Skin epidermis (tissue), 12 donors: Measurements from ENCODE around the gene GOLGA6L7.
"Not testable (repeated sequence)": the region's sequence is repeated elsewhere in the genome, so short reads cannot be mapped to it uniquely, and the experiment has no call there.

Experiments
- H3K27ac ChIP-seq, 21 experiments: fragments of 200-600 bp; sonication (generic) in 11 of 21; one replicate each; pipeline ENCODE4 v1.5.0; 2020; ENCODE audit warnings: mild to moderate bottlenecking in 3 of 21, inconsistent platforms in 2 of 21, moderate library complexity in 2 of 21
- H3K4me3 ChIP-seq, 7 experiments: fragments of 200-600 bp; sonication (generic) in 2 of 7; one replicate each; pipeline ENCODE4 v1.5.0; 2020; ENCODE audit warnings: inconsistent platforms in 2 of 7, mild to moderate bottlenecking in 2 of 7, moderate library complexity in 1 of 7

The GOLGA6L7 gene

DNA sequence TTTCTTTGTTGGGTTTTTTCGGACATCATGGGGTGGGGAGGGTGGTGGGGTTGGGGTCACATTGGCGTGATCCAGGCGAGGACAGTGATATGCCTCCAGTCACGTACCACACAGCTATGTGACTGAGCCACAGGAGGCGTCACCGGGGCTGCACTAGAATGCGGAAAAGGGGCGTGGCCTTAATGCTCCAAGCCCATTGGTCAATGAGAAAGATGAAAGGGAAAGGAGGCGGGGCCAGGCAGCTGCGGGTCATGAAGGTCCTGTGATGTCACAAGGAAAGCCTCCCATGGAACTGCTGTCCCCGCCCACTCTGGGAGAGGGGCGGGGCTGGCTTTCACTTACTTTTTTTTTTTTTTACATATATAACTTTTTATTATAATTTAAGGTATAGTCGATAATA, at the start of gene GOLGA6L7:
GOLGA6L7 (minus strand) TSS at position 124 of the 400 bp plus-strand sequence; CDS start at position 29, 95 bp downstream.
- not testable (repeated sequence) for H3K4me3 ChIP-seq, H3K27ac ChIP-seq

DNA sequence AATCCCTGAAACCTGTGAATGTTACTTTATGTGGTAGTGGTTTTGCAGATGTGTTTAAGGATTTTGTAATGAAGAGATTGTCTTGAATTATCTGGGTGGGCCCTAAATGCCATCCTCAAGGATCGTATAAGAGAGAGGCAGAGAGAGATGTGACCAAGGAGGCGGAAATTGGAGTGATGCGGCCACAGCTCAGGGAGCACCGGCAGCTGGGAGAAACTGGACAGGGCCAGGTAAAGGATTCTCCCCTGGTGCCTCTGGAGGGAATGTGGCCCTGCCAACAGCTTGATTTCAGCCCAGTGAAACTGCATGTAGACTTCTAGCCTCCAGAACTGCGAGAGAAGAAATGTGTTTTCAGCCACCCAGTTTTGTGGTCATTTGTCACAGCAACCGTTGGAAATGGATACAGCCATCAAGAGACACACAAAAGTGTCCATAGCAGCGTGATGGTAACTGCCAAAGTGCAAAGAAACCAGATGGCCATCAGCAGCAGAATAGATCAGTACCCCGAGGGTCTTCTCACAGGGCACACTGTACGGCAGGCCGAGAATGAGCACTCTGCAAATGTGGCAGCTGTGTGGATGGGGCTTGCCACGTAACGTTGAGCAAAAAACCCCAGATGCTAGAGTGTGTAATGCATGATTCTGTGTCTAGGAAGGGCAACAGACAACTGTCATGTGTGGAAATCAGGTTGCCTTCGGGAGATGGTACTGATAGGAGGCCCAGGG, 49.6 kb upstream of the GOLGA6L7 start:
- Histone ChIP-seq H3K4me3 (no peak overlapping the region), H3K27ac (no peak overlapping the region)

DNA sequence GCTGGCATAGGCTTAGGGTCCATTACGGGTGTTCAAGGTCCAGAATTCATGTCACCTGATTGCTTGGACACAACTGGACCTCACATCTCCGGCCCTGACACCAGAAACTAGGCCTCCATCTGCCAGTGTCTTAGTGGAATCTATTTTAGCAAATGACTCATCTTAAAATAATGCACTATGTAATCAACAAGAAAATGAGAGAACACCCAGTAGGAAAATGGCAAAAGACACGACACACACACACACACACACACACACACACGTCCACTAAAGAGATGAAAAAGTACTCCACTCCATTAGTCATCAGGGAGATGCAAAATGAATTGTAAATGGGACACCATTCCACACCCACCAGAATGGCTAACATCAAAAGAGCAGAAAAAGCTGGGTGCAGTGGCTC, 48.5 kb upstream of the GOLGA6L7 start:
- H3K4me3 ChIP-seq = no peak overlapping the region
- no peak overlapping the region for H3K27ac ChIP-seq

DNA sequence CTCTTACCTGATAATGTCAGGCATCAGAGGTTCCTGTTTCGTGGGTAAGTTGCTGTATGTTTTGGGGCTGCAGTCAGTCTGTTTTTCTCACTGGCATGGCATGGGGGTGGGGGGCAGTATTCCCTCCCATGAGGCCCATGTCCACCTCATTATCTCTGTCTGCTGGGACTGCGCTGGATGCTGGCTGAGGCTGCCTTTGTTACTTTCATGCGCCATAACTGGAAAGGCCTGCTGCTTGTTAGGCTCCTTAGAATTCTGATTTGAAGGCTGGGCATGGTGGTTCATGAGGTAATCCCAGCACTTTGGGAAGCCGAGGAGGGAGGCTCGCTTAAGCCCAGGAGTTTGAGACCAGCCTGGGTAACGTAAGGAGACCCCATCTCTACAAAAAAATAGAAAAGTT, 47.1 kb upstream of the GOLGA6L7 start:
- H3K27ac ChIP-seq = no peak overlapping the region
- H3K4me3 ChIP-seq = no peak overlapping the region

GRCh38 chr15:28895146-28895545, 46.7 kb upstream of the GOLGA6L7 start:
- H3K27ac ChIP-seq = no peak overlapping the region
- no peak overlapping the region for H3K4me3 ChIP-seq

DNA sequence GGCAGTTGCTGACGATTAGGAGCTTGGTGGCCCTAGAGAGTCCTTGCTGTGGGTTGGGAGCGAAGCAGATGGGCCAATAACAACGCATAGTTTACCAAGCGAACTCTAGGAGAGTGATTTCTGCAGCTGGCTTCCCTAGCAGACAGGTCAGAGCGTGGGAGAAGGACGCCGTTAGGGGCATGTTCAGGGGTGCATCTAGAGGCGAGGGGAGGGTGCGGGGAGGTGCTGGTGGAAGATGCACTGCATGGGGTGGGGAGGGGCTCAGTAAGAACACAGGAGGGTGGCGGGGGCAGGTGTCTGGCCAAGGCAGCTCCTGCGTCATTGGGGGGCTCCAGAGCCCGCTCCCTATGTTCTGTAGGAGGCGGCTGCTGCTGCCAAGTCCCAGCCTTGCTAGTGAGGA, 46.2 kb upstream of the GOLGA6L7 start:
- Histone ChIP-seq H3K4me3 (no peak overlapping the region), H3K27ac (no peak overlapping the region)

- Histone ChIP-seq H3K4me3 (no peak overlapping the region), H3K27ac (no peak overlapping the region)
Observed at GRCh38 chr15:28892789-28893610, 44.6 kb upstream of the GOLGA6L7 start.

DNA sequence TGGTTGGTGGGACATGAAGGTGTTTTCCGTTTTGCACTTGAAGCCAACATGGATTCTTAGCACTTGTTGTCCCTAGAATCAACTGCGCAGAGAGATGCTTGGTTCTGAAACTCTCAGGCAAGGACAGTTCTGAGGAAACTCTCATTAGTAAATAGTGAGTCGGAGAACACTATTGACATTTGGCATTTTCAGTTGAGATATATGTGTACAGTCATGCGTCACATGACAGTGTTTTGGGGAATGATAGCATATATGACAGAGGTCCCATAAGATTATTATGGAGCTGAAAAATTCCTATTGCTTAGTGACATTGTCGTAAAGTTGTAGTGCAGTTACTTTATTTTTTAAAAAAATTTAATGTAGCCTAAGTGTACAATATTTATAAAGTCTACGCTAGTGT, 43.1 kb upstream of the GOLGA6L7 start:
- Histone ChIP-seq H3K27ac (peak overlapping the region in 1 of 21 experiments; percentile 23), H3K4me3 (no peak overlapping the region)

- Histone ChIP-seq H3K4me3 (no peak overlapping the region), H3K27ac (peak overlapping the region in 4 of 21 experiments; percentile 33 to 70 (median 36))
Observed at GRCh38 chr15:28890711-28891495, 42.5 kb upstream of the GOLGA6L7 start.

DNA sequence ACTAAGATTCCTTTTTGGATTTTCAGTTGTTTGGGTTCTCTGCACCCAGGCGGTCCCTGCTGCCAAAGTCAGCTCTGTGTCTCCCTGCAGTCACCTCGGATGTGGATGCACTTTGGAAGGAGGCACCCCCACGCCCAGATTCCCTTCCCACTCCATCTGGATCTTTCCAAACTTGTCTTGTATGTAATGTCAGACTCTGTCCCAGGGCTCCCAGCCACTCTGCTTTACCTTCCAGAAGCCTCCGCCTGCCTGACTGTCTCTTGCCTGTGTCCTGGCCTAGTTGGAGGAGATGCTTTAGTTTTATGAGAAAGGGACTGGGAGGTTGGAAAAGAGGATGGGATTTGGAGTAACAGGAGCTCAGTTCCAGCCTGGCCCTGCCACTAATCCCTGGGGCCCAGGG, 41.8 kb upstream of the GOLGA6L7 start:
- H3K4me3 ChIP-seq = not testable (repeated sequence)
- H3K27ac ChIP-seq = peak overlapping the region in 4 of 21 experiments; percentile 33 to 70 (median 36)

- not testable (repeated sequence) for H3K4me3 ChIP-seq
- peak overlapping the region in 3 of 21 experiments; percentile 33 to 38 (median 35) for H3K27ac ChIP-seq
Observed at GRCh38 chr15:28889871-28890270, 41.4 kb upstream of the GOLGA6L7 start.

DNA sequence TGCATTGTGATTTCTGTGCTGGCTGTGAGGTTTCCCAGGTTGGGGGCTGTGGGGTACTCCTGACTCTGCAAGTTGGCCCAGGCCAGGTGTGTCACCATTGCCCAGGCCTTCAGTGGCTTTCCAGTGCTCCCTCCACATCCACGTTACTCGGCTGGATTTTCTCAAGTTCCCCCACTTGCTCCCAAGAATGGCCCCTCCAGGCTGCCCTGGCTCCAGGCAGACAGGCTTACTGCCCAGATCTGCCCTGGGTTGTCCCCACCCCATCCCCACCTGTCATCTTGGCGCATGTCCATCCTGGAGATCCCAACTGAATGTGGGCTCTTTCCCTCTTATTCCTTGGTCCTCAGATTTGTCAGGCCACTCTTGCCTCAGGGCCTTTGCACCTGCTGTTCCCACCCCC, 40.9 kb upstream of the GOLGA6L7 start:
- Histone ChIP-seq H3K4me3 (no peak overlapping the region), H3K27ac (no peak overlapping the region)

DNA sequence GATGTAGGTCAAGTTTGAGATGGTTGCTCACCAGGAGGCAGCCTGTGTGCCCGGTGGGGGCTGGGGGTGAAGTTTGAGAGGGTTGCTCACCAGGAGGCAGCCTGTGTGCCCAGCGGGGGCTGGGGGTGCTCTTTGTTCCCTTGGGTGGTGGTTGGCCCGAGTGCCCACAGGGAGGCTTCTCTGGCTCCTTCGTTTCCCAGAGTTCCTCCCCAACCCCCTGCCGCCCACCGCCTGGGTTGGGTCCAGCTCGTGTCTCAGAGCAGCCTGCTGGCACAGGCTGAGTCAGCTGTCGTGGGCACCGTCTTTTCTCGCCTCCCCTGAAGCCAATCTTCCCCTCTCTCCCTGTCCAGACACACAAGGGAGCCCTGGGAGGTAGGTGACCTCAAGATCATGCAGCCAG, 40.5 kb upstream of the GOLGA6L7 start:
- H3K4me3 ChIP-seq = no peak overlapping the region

DNA sequence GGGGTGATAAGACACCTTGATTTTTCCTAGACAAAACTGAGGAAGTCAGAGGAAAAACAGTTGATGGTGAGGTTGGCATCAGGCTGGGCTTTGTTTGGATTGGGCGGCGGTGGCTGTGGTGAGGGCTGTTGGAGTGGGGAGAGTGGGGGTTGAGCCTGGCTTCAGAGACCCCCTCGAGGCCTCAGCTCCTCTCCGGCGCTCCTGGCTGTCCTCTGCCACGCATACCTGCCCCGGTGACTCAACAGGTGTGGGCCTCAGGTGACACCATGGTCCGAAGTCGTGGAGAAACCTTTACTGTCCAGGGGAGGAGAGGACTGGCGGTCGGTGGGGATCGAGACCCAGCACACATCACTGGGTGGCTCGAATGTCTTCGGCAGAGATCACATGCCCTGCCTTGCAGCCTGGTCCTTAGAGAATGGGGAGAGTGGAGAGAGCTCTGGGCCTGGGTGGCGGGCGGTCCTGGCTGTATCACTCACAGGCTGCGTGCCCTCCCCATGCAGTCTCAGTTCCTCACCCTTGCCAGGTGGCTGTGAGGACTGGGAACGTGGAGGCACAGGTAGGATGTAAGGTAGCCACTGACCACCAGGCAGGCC, 40.0 kb upstream of the GOLGA6L7 start:
- Histone ChIP-seq H3K4me3 (no peak overlapping the region), H3K27ac (no peak overlapping the region)

More for the DNA sequence above, 40.5 kb upstream of the GOLGA6L7 start:
- no peak overlapping the region for H3K27ac ChIP-seq

DNA sequence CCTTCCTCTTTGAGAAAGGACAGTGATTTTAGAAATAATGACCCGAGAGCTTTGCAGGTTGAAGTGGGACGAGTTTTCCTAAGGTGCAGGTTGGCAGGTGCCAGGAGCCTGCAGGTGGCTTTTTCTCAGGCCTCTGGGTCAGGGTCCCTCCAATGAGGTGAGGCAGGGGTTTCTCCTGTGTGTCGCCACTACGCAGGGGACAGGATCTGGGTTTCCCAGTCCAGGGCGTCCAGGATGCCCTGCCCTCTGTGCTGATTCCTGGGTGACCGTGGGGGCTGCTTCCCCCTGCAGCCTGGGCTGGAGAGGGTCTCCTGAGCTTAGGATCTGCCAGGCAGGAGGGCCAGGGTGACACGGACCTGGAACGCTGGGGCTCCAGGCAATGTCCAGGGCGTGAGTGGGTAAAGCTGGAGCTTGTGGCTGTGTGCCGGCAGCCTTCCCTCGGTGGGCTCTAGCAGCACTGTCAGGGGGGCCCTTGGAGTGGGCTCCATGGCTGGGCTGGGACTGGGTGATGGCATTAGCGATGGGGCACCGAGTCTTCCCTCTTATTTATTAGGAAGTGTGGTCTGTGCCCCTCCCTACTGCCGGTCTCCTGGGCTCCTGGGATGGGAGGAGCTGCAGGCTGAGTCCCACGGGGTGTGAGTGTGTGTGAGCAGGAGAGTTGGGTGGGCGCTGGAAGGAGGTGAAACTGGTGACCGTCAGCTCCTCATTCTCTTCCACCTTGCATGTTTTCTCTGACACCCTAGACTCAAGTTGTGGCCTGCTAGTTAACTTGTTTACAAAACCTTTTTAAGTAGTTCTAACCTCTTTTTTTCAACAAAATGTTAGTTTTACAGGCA, 39.1 kb upstream of the GOLGA6L7 start:
- Histone ChIP-seq H3K27ac (no peak overlapping the region), H3K4me3 (no peak overlapping the region)

- Histone ChIP-seq H3K4me3 (peak overlapping the region; percentile 26 to 49 (median 44)), H3K27ac (peak overlapping the region in 3 of 21 experiments; percentile 16 to 61 (median 30))
Observed at GRCh38 chr15:28886431-28887338, 38.2 kb upstream of the GOLGA6L7 start.

- H3K4me3 ChIP-seq = peak within 1 kb of the TSS; percentile 26 to 49 (median 44)
- H3K27ac ChIP-seq = peak within 1 kb of the TSS in 3 of 21 experiments; percentile 16 to 61 (median 30)
Observed at GRCh38 chr15:28885630-28886430, 37.4 kb upstream of the GOLGA6L7 start, which contains the start of gene APBA2. TSS of gene APBA2 (plus strand) at chr15:28885974. CDS start at chr15:29053885, 167,911 bp downstream.
